GM12878 (cell line): ENCODE data around the gene INF2. TPM values are rescaled to one million over a fixed set of nuclear protein-coding genes. Genes with fewer than 3 reads are reported as not detected.

Experiments used
- ATAC-seq: fragments of 200-7000 bp; cut with Tn5 transposase; 3 replicates; pipeline ENCODE4 v1.9.1; 2020; ENCODE audit warnings: mild to moderate bottlenecking, moderate library complexity
- BruUV-seq: library from RNA; stranded (reverse); fragments of 400-500 nt; replicated peaks from 2 replicates; lab custom pipeline; 2021; lab: Mats Ljungman, UMichigan
- CTCF ChIA-PET: fragments of 300-600 bp; sonication (Branson Sonifier 250); formaldehyde crosslinking; extraction: SDS; loops from one replicate; lab custom pipeline; 2021; ENCODE audit warnings: inconsistent platforms; lab: Yijun Ruan, JAX
- POLR2A ChIA-PET: fragments of 350-600 bp; formaldehyde crosslinking; extraction: SDS; loops from one replicate; lab custom pipeline; 2021; ENCODE audit warnings: inconsistent platforms; lab: Charles Lee
- RAD21 ChIA-PET: fragments of 300-600 bp; sonication (Branson Sonifier 250); formaldehyde crosslinking; loops from one replicate; lab custom pipeline; 2023; ENCODE audit warnings: antibody characterized with exemption; ENCODE audit not compliant: unreplicated experiment; lab: Charles Lee
- SMC1A ChIA-PET: fragments of 300-600 bp; sonication (Branson Sonifier 250); formaldehyde crosslinking; loops from one replicate; lab custom pipeline; 2023; ENCODE audit not compliant: unreplicated experiment, uncharacterized antibody; lab: Charles Lee
- DNase-seq: peaks from one replicate; pipeline ENCODE4 v3.0.0-alpha.2; 2011; ENCODE audit warnings: low read depth, low spot score
- FAIRE-seq: peaks from 3 replicates; lab custom pipeline; 2011; peaks lifted over from hg19 to GRCh38; lab: Jason Lieb, UNC
- H2AFZ ChIP-seq: 2 replicates; pipeline ENCODE4 v1.6.0; 2011; ENCODE audit warnings: low read depth, low read length, control low read depth; ENCODE audit not compliant: control insufficient read depth
- H3K27ac ChIP-seq: 2 replicates; pipeline ENCODE4 v1.5.1; 2011; ENCODE audit warnings: control low read depth; ENCODE audit not compliant: control insufficient read depth, insufficient read depth
- H3K27me3 ChIP-seq, 2 experiments: replicated peaks in 1 of 2; 2 replicates each; pipeline versions ENCODE4 v1.6.0 to v1.6.1; 2011; ENCODE audit warnings: low read length in 1 of 2; ENCODE audit not compliant: control insufficient read depth in 2 of 2, insufficient read depth in 2 of 2
- H3K36me3 ChIP-seq, 2 experiments: 2 replicates each; pipeline ENCODE4 v1.5.1; 2011; ENCODE audit warnings: low read length in 1 of 2; ENCODE audit not compliant: control insufficient read depth in 2 of 2, insufficient read depth in 2 of 2
- H3K4me1 ChIP-seq: 2 replicates; pipeline ENCODE4 v1.6.1; 2011; ENCODE audit warnings: mild to moderate bottlenecking, low read length, moderate library complexity, mixed read lengths; ENCODE audit not compliant: control insufficient read depth, insufficient read depth
- H3K4me2 ChIP-seq: 2 replicates; pipeline ENCODE4 v1.6.0; 2011; ENCODE audit warnings: control low read depth; ENCODE audit not compliant: control insufficient read depth, insufficient read depth
- H3K4me3 ChIP-seq: fragments of 200-600 bp; sonication (generic); 2 replicates; pipeline ENCODE4 v1.5.1; 2016
- H3K79me2 ChIP-seq: 2 replicates; pipeline ENCODE4 v1.6.0; 2011; ENCODE audit warnings: low read length; ENCODE audit not compliant: control insufficient read depth, insufficient read depth
- H3K9ac ChIP-seq: 2 replicates; pipeline ENCODE4 v1.8.0; 2011; ENCODE audit warnings: low read length, control low read depth, mixed read lengths; ENCODE audit not compliant: control insufficient read depth, insufficient read depth
- H3K9me3 ChIP-seq: replicated peaks from 3 replicates; pipeline ENCODE4 v1.5.1; 2011; ENCODE audit warnings: mild to moderate bottlenecking, low read length; ENCODE audit not compliant: control insufficient read depth, insufficient read depth
- H4K20me1 ChIP-seq: 2 replicates; pipeline ENCODE4 v1.6.0; 2011; ENCODE audit not compliant: control insufficient read depth, insufficient read depth
- ATF3 ChIP-seq: IDR thresholded peaks from 2 replicates; pipeline ENCODE4 v1.6.1; 2011; ENCODE audit warnings: low read depth, mild to moderate bottlenecking, low read length, moderate library complexity, borderline replicate concordance; ENCODE audit errors: extremely low read depth
- CHD1 ChIP-seq: IDR thresholded peaks from 2 replicates; pipeline ENCODE4 v1.6.1; 2012; ENCODE audit warnings: low read depth, low read length, improper control_type of control experiment
- CUX1 ChIP-seq: IDR thresholded peaks from 2 replicates; pipeline ENCODE4 v1.6.1; 2012; ENCODE audit warnings: improper control_type of control experiment, low read depth, low read length; ENCODE audit not compliant: insufficient replicate concordance
- HSF1 ChIP-seq: fragments of 150-350 bp; IDR thresholded peaks from 2 replicates; pipeline ENCODE4 v1.6.1; 2014; ENCODE audit warnings: mild to moderate bottlenecking, low read depth, low read length
- IKZF1 ChIP-seq: fragments of 450-650 bp; conservative IDR thresholded peaks from 2 replicates; pipeline ENCODE4 v1.6.1; 2017; ENCODE audit warnings: antibody characterized with exemption, mild to moderate bottlenecking
- NBN ChIP-seq: fragments of 450-650 bp; IDR thresholded peaks from 2 replicates; pipeline ENCODE4 v1.6.1; 2016
- SMARCA5 ChIP-seq: fragments of 450-650 bp; IDR thresholded peaks from 2 replicates; pipeline ENCODE4 v1.6.1; 2017; ENCODE audit warnings: mild to moderate bottlenecking
- ZBTB11 ChIP-seq: fragments of 450-650 bp; formaldehyde crosslinking; IDR thresholded peaks from 2 replicates; pipeline ENCODE4 v1.5.0; 2022; ENCODE audit warnings: mild to moderate bottlenecking, missing genetic modification characterization
- WGBS: methylation state at CpG from one replicate; pipeline ENCODE4 v1.1.6; 2016; ENCODE audit warnings: low lambda C conversion rate; ENCODE audit not compliant: insufficient replicate concordance, insufficient coverage; ENCODE audit errors: missing lambda C conversion rate; 5-methylcytosine and 5-hydroxymethylcytosine counted together
- in situ Hi-C: fragments of 300-500 bp; cut with MboI; formaldehyde crosslinking; loops from 9 replicates; pipeline ENCODE4 v1.14.3; 2018; ENCODE audit warnings: mixed read lengths
- intact Hi-C: fragments of 100-400 bp; cut with micrococcal nuclease; formaldehyde crosslinking; loops from one replicate; pipeline ENCODE4 v1.14.2; 2022; ENCODE audit not compliant: unreplicated experiment
- polyA plus RNA-seq, 11 experiments: library from polyadenylated mRNA; depleted of rRNA in 4 of 11; unstranded in 6 of 11; stranded (reverse) in 5 of 11; fragments of >200 nt; fragmentation: Nextera tagmentation in 4 of 11; fragmentation: Illumina TruSeq in 1 of 11; extraction: Ambion mirVana in 4 of 11; extraction: Trizol in 1 of 11; gene quantifications; 1 replicate in 1 of 11; 2 replicates in 10 of 11; pipeline versions ENCODE4 v1.2.1 to v1.2.3, GENCODE V29; 2011 to 2016; ENCODE audit warnings: inconsistent platforms in 2 of 11, missing spikeins in 2 of 11, low read depth in 1 of 11
- total RNA-seq, 4 experiments: library from RNA; depleted of rRNA in 3 of 4; stranded (reverse); fragments of >200 nt in 3 of 4; fragmentation: Illumina TruSeq in 1 of 4; extraction: Trizol in 1 of 4; gene quantifications; 2 replicates each; pipeline versions ENCODE4 v1.2.1 to v1.2.3, GENCODE V29; 2013 to 2021

Gene INF2
- total and polyA plus RNA-seq, 10 of the 15 experiments (the other 5 are each of a cell fraction or from before 2014, with no cell fraction given) = 0.72 to 43.2 (median 8.3) TPM

- TF ChIP-seq CUX1 (no peak), CHD1 (no peak)
- TF ChIP-seq, all 136 proteins: peak for 0
Observed at GRCh38 chr14:104767634-104767918, 78.2 kb downstream of the INF2 start (continued).

- BruUV-seq = no TSS peak
- ChIA-PET RAD21 (interaction anchor here (1.0 to 3.5 kb wide), 3 partner anchors 16 to 81 kb away, joined by 3 to 33 read pairs (median 8); partner anchors contain the start of gene SIVA1), SMC1A (interaction anchor here (0.7 to 1.5 kb wide), 4 partner anchors 40 to 126 kb away, joined by 3 to 6 read pairs (median 3); no protein-coding TSS in a partner anchor), CTCF (interaction anchor here (0.6 to 3.0 kb wide), 9 partner anchors 11 to 78 kb away, joined by 3 to 48 read pairs (median 3); partner anchors contain the start of gene SIVA1), POLR2A (interaction anchor here (0.7 to 1.5 kb wide), 2 partner anchors 16 to 57 kb away, joined by 3 to 5 read pairs; partner anchors contain the start of gene SIVA1)
- no peak overlapping the region for H2AFZ ChIP-seq
- no peak overlapping the region for H3K4me2 ChIP-seq
- H3K79me2 ChIP-seq = no peaks in the 10 kb centered on the region
- WGBS = 6% methylated on average over 21 of the region's 25 CpGs
- no peaks in the 10 kb centered on the region; the same call in 1 of the 2 replicates for H3K4me1 ChIP-seq
- H3K27me3 ChIP-seq = no peaks in the 10 kb centered on the region
- ATAC-seq (peak; percentile 99), DNase-seq (peak; percentile 28), FAIRE-seq (peak; percentile 86)
- H3K4me3 ChIP-seq = no peak overlapping the region
- intact Hi-C loops (loop anchor here (1.0 kb wide), 2 partner anchors 58 to 102 kb away; no protein-coding TSS in a partner anchor), in situ Hi-C loops (loop anchor here (5.0 kb wide), 1 partner anchor 54 kb away; no protein-coding TSS in a partner anchor)
- H3K36me3 ChIP-seq = peaks cover 5 to 14% of the 10 kb centered on the region in 2 experiments; a peak in 3 of 4 replicates
- H3K9ac ChIP-seq = no peak overlapping the region
- no peaks in the 10 kb centered on the region; the same call in 2 of the 3 replicates for H3K9me3 ChIP-seq
- H4K20me1 ChIP-seq = no peaks in the 10 kb centered on the region
- no peak overlapping the region for H3K27ac ChIP-seq
- TF ChIP-seq ZBTB11 (CRISPR knock-in tag) = no peak
- 0 out of 2 replicates have a peak, but pooled peaks have one; percentile 13 for TF ChIP-seq IKZF1
- TF ChIP-seq HSF1 = no peak
- no peak for TF ChIP-seq ATF3
- no peak for TF ChIP-seq NBN
- TF ChIP-seq SMARCA5 = no peak
Observed at GRCh38 chr14:104768437-104769323, 79.3 kb downstream of the INF2 start.
